Mesenchymal stem cell (in vitro differentiated cells and primary cell): ENCODE results near the gene ESYT2. TPM values are rescaled to one million over a fixed set of nuclear protein-coding genes. Genes with fewer than 3 reads are reported as not detected.
"Not testable (repeated sequence)": the region's sequence is repeated elsewhere in the genome, so short reads cannot be mapped to it uniquely, and the experiment has no call there.

Experiments
- DNase-seq: peaks from one replicate; pipeline ENCODE4 v3.0.0-alpha.2; 2013
- H2AFZ ChIP-seq: one replicate; pipeline ENCODE4 v1.6.1; 2013; ENCODE audit warnings: low read depth, mild to moderate bottlenecking, control low read depth, inconsistent platforms, low read length, moderate library complexity
- H2AK5ac ChIP-seq: 2 replicates; pipeline ENCODE4 v1.6.1; 2013; ENCODE audit warnings: low read length, moderate library complexity, mild to moderate bottlenecking, inconsistent platforms; ENCODE audit not compliant: severe bottlenecking
- H2BK120ac ChIP-seq: one replicate; pipeline ENCODE4 v1.6.1; 2013; ENCODE audit warnings: low read depth, mild to moderate bottlenecking, inconsistent platforms, low read length, moderate library complexity
- H2BK12ac ChIP-seq, 2 experiments: one replicate each; pipeline ENCODE4 v1.6.1; 2013; ENCODE audit warnings: inconsistent platforms in 2 of 2, low read length in 2 of 2, mild to moderate bottlenecking in 2 of 2, moderate library complexity in 2 of 2, control low read depth in 1 of 2
- H2BK15ac ChIP-seq: one replicate; pipeline ENCODE4 v1.6.1; 2013; ENCODE audit warnings: mild to moderate bottlenecking, low read depth, inconsistent platforms; ENCODE audit not compliant: poor library complexity, severe bottlenecking
- H2BK5ac ChIP-seq: 2 replicates; pipeline ENCODE4 v1.6.1; 2013; ENCODE audit warnings: low read depth, mild to moderate bottlenecking, low read length, control low read depth, inconsistent platforms; ENCODE audit not compliant: poor library complexity, severe bottlenecking
- H3K14ac ChIP-seq, 2 experiments: one replicate each; pipeline ENCODE4 v1.6.1; 2013; ENCODE audit warnings: inconsistent platforms in 2 of 2, low read length in 2 of 2, control low read depth in 1 of 2, mild to moderate bottlenecking in 1 of 2, moderate library complexity in 1 of 2
- H3K18ac ChIP-seq, 2 experiments: one replicate each; pipeline ENCODE4 v1.6.1; 2013; ENCODE audit warnings: inconsistent platforms in 2 of 2, low read length in 2 of 2, control low read depth in 1 of 2, low read depth in 1 of 2, mild to moderate bottlenecking in 1 of 2
- H3K23ac ChIP-seq, 2 experiments: one replicate each; pipeline ENCODE4 v1.6.1; 2013; ENCODE audit warnings: inconsistent platforms in 2 of 2, low read length in 2 of 2, mild to moderate bottlenecking in 2 of 2, moderate library complexity in 2 of 2, control low read depth in 1 of 2
- H3K27ac ChIP-seq: 2 replicates; pipeline ENCODE4 v1.5.1; 2013; ENCODE audit warnings: mild to moderate bottlenecking, moderate library complexity, low read length, control low read depth, inconsistent platforms; ENCODE audit not compliant: poor library complexity, severe bottlenecking
- H3K27me3 ChIP-seq, 2 experiments: 2 replicates each; pipeline versions ENCODE4 v1.6.1 to v1.7.0; 2013; ENCODE audit warnings: low read length in 2 of 2, mild to moderate bottlenecking in 2 of 2, moderate library complexity in 2 of 2, control low read depth in 1 of 2, inconsistent platforms in 1 of 2; ENCODE audit not compliant: control insufficient read depth in 1 of 2, insufficient read depth in 1 of 2
- H3K36me3 ChIP-seq, 2 experiments: 2 replicates each; pipeline versions ENCODE4 v1.6.1 to v1.7.0; 2013; ENCODE audit warnings: low read length in 2 of 2, control low read depth in 1 of 2, inconsistent platforms in 1 of 2, low read depth in 1 of 2, mild to moderate bottlenecking in 1 of 2; ENCODE audit not compliant: insufficient read depth in 2 of 2, control insufficient read depth in 1 of 2
- H3K4ac ChIP-seq, 2 experiments: one replicate each; pipeline ENCODE4 v1.6.1; 2013; ENCODE audit warnings: inconsistent platforms in 2 of 2, low read length in 2 of 2, mild to moderate bottlenecking in 2 of 2, moderate library complexity in 2 of 2, control low read depth in 1 of 2, low read depth in 1 of 2
- H3K4me1 ChIP-seq: 2 replicates; pipeline ENCODE4 v1.6.1; 2013; ENCODE audit warnings: low read depth, low read length, control low read depth; ENCODE audit not compliant: control insufficient read depth, insufficient read depth
- H3K4me2 ChIP-seq: 2 replicates; pipeline ENCODE4 v1.6.1; 2013; ENCODE audit warnings: low read length, mild to moderate bottlenecking, inconsistent platforms; ENCODE audit not compliant: poor library complexity, severe bottlenecking
- H3K4me3 ChIP-seq, 2 experiments: 2 replicates each; pipeline versions ENCODE4 v1.5.1 to v1.7.0; 2013; ENCODE audit warnings: low read length in 2 of 2, mild to moderate bottlenecking in 2 of 2, control low read depth in 1 of 2, low read depth in 1 of 2; ENCODE audit not compliant: insufficient read depth in 1 of 2
- H3K79me1 ChIP-seq: replicated peaks from 2 replicates; pipeline ENCODE4 v1.6.1; 2013; ENCODE audit warnings: mild to moderate bottlenecking, control low read depth, low read length, inconsistent platforms; ENCODE audit not compliant: poor library complexity, severe bottlenecking
- H3K9ac ChIP-seq: 2 replicates; pipeline ENCODE4 v1.7.0; 2013; ENCODE audit warnings: mild to moderate bottlenecking, low read length, moderate library complexity
- H3K9me3 ChIP-seq: 2 replicates; pipeline ENCODE4 v1.7.0; 2013; ENCODE audit warnings: mild to moderate bottlenecking, low read length; ENCODE audit not compliant: control insufficient read depth
- H4K8ac ChIP-seq: one replicate; pipeline ENCODE4 v1.6.1; 2013; ENCODE audit warnings: inconsistent platforms, mild to moderate bottlenecking, low read length, moderate library complexity
- H4K91ac ChIP-seq: one replicate; pipeline ENCODE4 v1.6.1; 2013; ENCODE audit warnings: mild to moderate bottlenecking, low read length, inconsistent platforms
- WGBS: methylation state at CpG from one replicate; pipeline ENCODE4 v1.1.7; 2013; ENCODE audit warnings: mixed read lengths; 5-methylcytosine and 5-hydroxymethylcytosine counted together
- polyA plus RNA-seq, 2 experiments: library from polyadenylated mRNA; stranded (reverse); fragments of 200-250 nt; gene quantifications; one replicate each; pipeline ENCODE4 v1.2.3, GENCODE V29; 2013

ESYT2 gene
- polyA plus RNA-seq (2013, experiment 1 of 2) = 31.0 TPM
- polyA plus RNA-seq (2013, experiment 2 of 2) = 31.9 TPM

GRCh38 chr7:158829342-158830210 lies at the start of gene ESYT2:
TSS of gene ESYT2 (minus strand) at chr7:158829509. CDS start at chr7:158829418, 91 bp downstream.
- no peaks in the 10 kb centered on the region for H3K79me1 ChIP-seq
- H3K18ac ChIP-seq = peak within 1 kb of the TSS; percentile 91 to 99
- peak within 1 kb of the TSS; percentile 84 to 99 for H3K4ac ChIP-seq
- peaks cover 0 to 3% of the 10 kb centered on the region in 2 experiments for H3K27me3 ChIP-seq
- peak within 1 kb of the TSS; percentile 94 for H2BK15ac ChIP-seq
- H3K36me3 ChIP-seq = peaks cover 3% of the 10 kb centered on the region in 2 experiments
- H4K8ac ChIP-seq = peak within 1 kb of the TSS; percentile 94
- peak within 1 kb of the TSS; percentile 81 for H2BK5ac ChIP-seq
- H2BK120ac ChIP-seq = peak within 1 kb of the TSS; percentile 81
- WGBS = under 1% methylated on average over 108 of the region's 120 CpGs
- H3K9me3 ChIP-seq = no peaks in the 10 kb centered on the region
- H2AK5ac ChIP-seq = no peak within 1 kb of the TSS
- peak within 1 kb of the TSS; percentile 91 for H3K9ac ChIP-seq
- peak within 1 kb of the TSS; percentile 82 to 100 for H3K23ac ChIP-seq
- peak within 1 kb of the TSS; percentile 91 for H3K4me2 ChIP-seq
- H2AFZ ChIP-seq = peak within 1 kb of the TSS; percentile 94
- H4K91ac ChIP-seq = peak within 1 kb of the TSS; percentile 94
- H3K27ac ChIP-seq = peak within 1 kb of the TSS; percentile 36
- H3K4me3 ChIP-seq = peak within 1 kb of the TSS; percentile 92 to 97
- H2BK12ac ChIP-seq = peak within 1 kb of the TSS; percentile 44 to 45
- peaks cover 3% of the 10 kb centered on the region for H3K4me1 ChIP-seq
- H3K14ac ChIP-seq = peak within 1 kb of the TSS; percentile 77 to 100
- peak; percentile 97 for DNase-seq

- H3K23ac ChIP-seq, H3K4me1 ChIP-seq, H3K4me3 ChIP-seq, H3K27me3 ChIP-seq, H2BK5ac ChIP-seq, H2AK5ac ChIP-seq, H3K4ac ChIP-seq, H2BK120ac ChIP-seq, H4K8ac ChIP-seq, H3K9me3 ChIP-seq, H3K4me2 ChIP-seq, H3K27ac ChIP-seq, H3K9ac ChIP-seq, H2AFZ ChIP-seq, DNase-seq: not testable (repeated sequence)
- H2BK15ac ChIP-seq = peak overlapping the region; percentile 48
- WGBS = 94% methylated on average over 41 of the region's 41 CpGs
- peak overlapping the region; percentile 72 for H4K91ac ChIP-seq
- H3K36me3 ChIP-seq = peaks cover 56 to 63% of the 10 kb centered on the region in 2 experiments
- peaks cover 34% of the 10 kb centered on the region for H3K79me1 ChIP-seq
- peak overlapping the region in 1 of 2 experiments; percentile 19 for H2BK12ac ChIP-seq
- peak overlapping the region in 1 of 2 experiments; percentile 30 for H3K18ac ChIP-seq
- peak overlapping the region in 1 of 2 experiments; percentile 58 for H3K14ac ChIP-seq
These were observed 49.1 kb upstream of the ESYT2 start for GRCh38 chr7:158878151-158879079.

GRCh38 chr7:158876984-158877383 lies 47.7 kb upstream of the ESYT2 start:
- H2AK5ac ChIP-seq = no peak overlapping the region
- no peak overlapping the region for H2AFZ ChIP-seq
- no peak for DNase-seq
- no peak overlapping the region for H3K14ac ChIP-seq
- peak overlapping the region; percentile 58 for H4K91ac ChIP-seq
- H2BK120ac ChIP-seq = no peak overlapping the region
- H3K4me1 ChIP-seq = peaks cover 3% of the 10 kb centered on the region
- WGBS = 94% methylated on average over 14 of the region's 23 CpGs
- H3K4me2 ChIP-seq = no peak overlapping the region
- H2BK12ac ChIP-seq = no peak overlapping the region
- H2BK15ac ChIP-seq = no peak overlapping the region
- no peak overlapping the region for H3K27ac ChIP-seq
- peaks cover 34% of the 10 kb centered on the region for H3K79me1 ChIP-seq
- H2BK5ac ChIP-seq = no peak overlapping the region
- H3K36me3 ChIP-seq = peaks cover 54 to 59% of the 10 kb centered on the region in 2 experiments
- H3K9me3 ChIP-seq = no peaks in the 10 kb centered on the region
- H3K23ac ChIP-seq = no peak overlapping the region
- no peak overlapping the region for H4K8ac ChIP-seq
- H3K4ac ChIP-seq = no peak overlapping the region
- H3K4me3 ChIP-seq = no peak overlapping the region
- no peaks in the 10 kb centered on the region for H3K27me3 ChIP-seq
- H3K9ac ChIP-seq = no peak overlapping the region
- H3K18ac ChIP-seq = no peak overlapping the region
